ENCODE measurements around the gene GPR180. TPM values are rescaled to one million over a fixed set of nuclear protein-coding genes. Genes with fewer than 3 reads are reported as not detected.

GPR180 gene
- 1 to 10 TPM in 11 of 12 donors, not detected in 1; 3.8 to 9.8 (median 7.1) TPM for polyA plus RNA-seq (ENCODE audit: insufficient read length in 12 of 12)
- long read RNA-seq, donor 1, full-length matches to known transcripts = 2 of 2 reads
- long read RNA-seq, donor 1, partial matches to known transcripts = 0 of 2 reads
- long read RNA-seq, donor 1, other reads (novel, unspliced or antisense) = 0 of 2 reads
- long read RNA-seq, donor 2, full-length matches to known transcripts = 4 of 4 reads
- long read RNA-seq, donor 2, partial matches to known transcripts = 0 of 4 reads
- long read RNA-seq, donor 2, other reads (novel, unspliced or antisense) = 0 of 4 reads
- long read RNA-seq, donor 3, full-length matches to known transcripts = 1 of 1 reads
- long read RNA-seq, donor 3, partial matches to known transcripts = 0 of 1 reads
- long read RNA-seq, donor 3, other reads (novel, unspliced or antisense) = 0 of 1 reads
- long read RNA-seq, donor 4, full-length matches to known transcripts = 2 of 2 reads
- long read RNA-seq, donor 4, partial matches to known transcripts = 0 of 2 reads
- long read RNA-seq, donor 4, other reads (novel, unspliced or antisense) = 0 of 2 reads
- long read RNA-seq, donor 5, full-length matches to known transcripts = 5 of 5 reads
- long read RNA-seq, donor 5, partial matches to known transcripts = 0 of 5 reads
- long read RNA-seq, donor 5, other reads (novel, unspliced or antisense) = 0 of 5 reads
- long read RNA-seq, donor 6, full-length matches to known transcripts = 2 of 2 reads
- long read RNA-seq, donor 6, partial matches to known transcripts = 0 of 2 reads
- long read RNA-seq, donor 6, other reads (novel, unspliced or antisense) = 0 of 2 reads
- long read RNA-seq, donor 7, full-length matches to known transcripts = 3 of 3 reads
- long read RNA-seq, donor 7, partial matches to known transcripts = 0 of 3 reads
- long read RNA-seq, donor 7, other reads (novel, unspliced or antisense) = 0 of 3 reads
- long read RNA-seq, donor 8, full-length matches to known transcripts = 4 of 4 reads
- long read RNA-seq, donor 8, partial matches to known transcripts = 0 of 4 reads
- long read RNA-seq, donor 8, other reads (novel, unspliced or antisense) = 0 of 4 reads
- long read RNA-seq, donor 9, full-length matches to known transcripts = 1 of 1 reads
- long read RNA-seq, donor 9, partial matches to known transcripts = 0 of 1 reads
- long read RNA-seq, donor 9, other reads (novel, unspliced or antisense) = 0 of 1 reads
- long read RNA-seq, donor 10, full-length matches to known transcripts = 1 of 1 reads
- long read RNA-seq, donor 10, partial matches to known transcripts = 0 of 1 reads
- long read RNA-seq, donor 10, other reads (novel, unspliced or antisense) = 0 of 1 reads
- long read RNA-seq, donor 11, full-length matches to known transcripts = 3 of 3 reads
- long read RNA-seq, donor 11, partial matches to known transcripts = 0 of 3 reads
- long read RNA-seq, donor 11, other reads (novel, unspliced or antisense) = 0 of 3 reads

DNA sequence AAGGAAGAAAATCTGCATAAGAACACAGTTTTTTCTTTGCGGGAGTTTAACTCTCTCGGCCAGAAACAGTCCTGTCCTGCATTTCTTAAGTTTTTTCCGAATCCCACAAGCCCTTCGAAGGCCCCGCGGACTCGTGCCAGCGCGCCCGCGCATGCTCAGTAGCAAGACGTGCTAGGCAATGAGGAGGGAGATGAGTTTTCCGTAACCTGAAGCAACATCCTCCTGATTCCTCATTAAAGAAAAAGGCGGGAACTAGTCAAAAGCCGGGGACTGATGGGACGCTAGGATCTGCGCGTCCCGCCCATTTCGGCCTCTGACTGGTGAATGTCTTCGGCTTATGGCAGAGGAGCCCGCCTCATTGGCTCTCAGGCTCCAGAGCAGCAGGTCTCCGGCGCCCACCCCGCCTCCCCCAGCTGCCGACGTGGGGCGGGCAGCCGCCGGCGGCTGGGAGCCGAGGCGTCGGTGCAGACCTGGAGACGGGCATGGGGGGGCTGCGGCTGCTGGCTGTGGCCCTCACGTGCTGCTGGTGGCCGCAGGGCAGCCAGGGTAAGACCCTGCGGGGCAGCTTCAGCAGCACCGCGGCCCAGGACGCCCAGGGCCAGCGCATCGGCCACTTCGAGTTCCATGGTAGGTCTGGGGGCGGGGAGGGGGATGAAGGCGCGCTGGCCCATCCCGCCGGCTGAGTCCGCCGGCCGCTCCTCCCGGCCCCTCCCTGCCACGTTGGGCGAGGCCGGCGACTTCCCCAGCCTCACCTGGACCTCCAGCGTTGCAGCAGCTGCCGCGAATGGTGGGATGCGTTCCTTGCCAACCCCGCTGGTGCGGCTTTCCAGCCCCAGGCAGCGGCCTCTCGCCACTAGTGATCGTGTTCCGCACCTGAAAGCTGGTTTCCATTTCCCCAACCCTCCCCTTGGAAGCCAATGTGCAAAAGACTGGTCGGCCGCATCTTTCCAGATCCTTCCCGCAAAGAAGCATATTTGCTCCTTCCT is at the start of gene GPR180:
Gene GPR180 (plus strand): TSS at position 412 of the 986 bp plus-strand sequence. CDS start 71 bp downstream, at position 483.
- peak; percentile 98 for DNase-seq

DNA sequence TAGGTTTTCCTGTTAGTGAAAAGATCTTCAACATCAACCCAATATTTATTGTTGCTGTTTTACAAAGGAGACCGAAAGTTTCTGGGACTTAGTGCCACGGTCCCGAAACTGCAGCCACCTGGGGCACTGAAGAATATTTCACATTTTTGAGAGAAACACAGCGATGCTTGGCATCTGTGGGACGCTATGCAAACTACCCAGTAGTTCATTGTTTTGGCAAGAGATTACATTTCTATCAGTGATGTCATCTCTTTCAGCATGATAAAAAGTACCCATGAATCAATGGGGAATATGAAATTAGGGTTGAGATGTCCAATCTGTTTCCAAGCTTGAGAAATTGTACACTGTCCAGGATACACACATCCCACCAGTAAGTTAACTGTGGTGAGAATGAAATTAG is 49.6 kb upstream of the GPR180 start:
- DNase-seq = no peak

GRCh38 chr13:94553766-94554165 is 47.9 kb upstream of the GPR180 start:
- no peak for DNase-seq

- no peak for DNase-seq
Observed at GRCh38 chr13:94556041-94556440, 45.6 kb upstream of the GPR180 start.

DNA sequence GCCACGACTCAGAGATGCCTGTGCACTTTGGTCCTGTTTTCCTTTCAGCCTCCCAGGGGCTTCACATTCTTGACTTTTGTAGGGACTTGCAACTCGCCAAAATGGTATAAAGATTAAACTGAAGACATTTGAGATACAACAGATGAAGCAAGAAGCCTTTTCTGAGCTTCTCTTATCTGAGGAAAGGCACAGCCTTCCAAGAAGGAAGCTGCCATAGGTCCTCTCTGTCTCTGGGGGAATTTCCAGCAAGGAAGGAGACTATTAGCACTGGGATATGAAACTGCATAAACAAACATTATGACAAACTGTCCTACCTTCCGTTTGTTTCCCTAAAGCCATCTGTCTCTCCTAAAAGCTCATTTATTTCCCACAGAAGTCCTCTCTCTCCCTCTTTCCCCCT is 45.0 kb upstream of the GPR180 start:
- DNase-seq = no peak

DNA sequence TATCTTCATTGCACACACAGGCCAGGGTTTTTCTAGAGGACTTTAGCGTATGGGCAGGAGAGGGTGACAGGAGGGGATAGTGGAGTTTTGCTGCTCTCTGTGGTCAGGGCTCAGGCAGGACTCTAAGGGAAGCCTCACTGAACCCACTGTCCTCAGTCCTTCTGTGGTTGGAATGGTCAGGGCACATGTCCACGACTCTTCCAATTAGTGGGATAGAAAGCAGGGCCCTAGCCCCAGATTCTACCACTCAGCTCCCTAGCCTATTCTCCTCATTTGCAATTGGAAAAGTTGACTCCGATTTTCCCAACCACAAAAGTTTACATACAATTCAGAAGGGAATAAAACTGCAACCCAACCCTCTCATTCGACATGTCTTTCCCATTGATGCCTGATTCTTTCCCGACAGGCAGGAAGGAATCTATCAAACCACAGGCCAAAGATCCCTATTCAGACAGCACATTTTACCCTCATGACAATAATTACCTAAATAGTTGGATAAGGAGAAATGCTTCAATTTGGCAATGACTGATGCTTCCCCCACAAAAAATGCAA is 43.9 kb upstream of the GPR180 start:
- DNase-seq = no peak

DNA sequence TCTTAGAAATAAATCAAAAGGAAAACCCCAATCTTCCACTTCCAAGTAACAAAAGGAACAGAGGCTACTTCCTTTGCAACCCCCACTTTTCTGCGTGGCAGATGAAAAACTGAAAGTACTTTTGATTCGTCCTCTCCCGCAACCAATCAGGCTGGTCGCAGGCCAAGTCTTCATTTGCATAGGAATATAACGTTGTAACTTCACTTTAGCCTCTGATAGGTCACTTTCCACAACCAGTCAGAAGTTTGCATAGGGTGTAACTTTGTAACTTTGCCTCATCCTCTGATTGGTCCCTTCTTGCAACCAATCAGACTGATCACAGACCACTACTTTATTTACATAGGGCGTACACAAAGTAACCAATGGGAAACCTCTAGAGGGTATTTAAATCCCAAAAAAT is 42.9 kb upstream of the GPR180 start:
- no peak for DNase-seq

DNA sequence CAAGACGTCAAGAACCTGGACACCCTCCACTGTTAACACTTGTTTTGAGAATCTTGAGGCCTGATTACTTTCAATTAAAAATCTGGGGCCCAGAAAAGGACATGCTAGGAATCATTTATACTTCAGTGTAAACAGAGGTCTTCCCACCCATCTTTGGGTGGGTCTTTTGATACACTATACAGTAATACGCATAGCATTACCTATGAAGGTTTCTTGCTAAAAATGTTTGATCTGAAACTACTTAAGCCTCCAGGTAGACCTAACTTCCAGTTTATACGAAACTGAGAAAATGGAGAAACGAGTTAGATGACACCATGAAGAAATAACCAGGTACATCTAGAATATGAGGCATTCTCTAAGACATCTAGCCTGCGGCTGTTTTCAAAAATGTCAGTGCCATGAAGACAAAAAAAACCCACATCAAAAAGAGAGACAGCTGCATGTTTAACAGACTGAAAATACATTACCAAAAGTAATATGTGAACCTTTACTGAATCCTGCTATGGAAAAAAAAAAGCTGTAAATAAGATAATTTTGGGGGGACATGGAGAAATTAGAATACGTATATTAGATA is 42.3 kb upstream of the GPR180 start:
- DNase-seq = no peak

GRCh38 chr13:94560116-94560515 is 41.5 kb upstream of the GPR180 start:
- DNase-seq = no peak

DNA sequence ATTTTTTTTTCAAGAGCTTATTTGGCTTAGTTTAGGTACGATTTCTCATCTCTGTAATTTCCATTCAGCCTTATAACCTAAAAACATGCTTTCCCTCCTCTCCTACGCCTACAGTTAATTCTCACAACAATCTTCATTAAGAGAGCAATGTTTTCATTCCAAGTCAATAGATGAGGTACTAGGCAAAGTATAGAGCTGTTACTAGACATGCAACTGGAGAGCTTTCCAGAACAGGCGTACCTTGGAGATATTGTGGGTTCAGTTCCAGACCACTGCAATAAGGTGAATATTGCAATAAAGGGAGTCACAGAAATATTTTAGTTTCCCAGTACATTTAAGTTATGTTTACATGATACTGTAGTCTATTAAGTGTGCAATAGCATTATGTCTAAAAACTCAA is 40.5 kb upstream of the GPR180 start:
- DNase-seq = no peak

GRCh38 chr13:94567581-94567980 is 34.1 kb upstream of the GPR180 start:
- no peak for DNase-seq

DNA sequence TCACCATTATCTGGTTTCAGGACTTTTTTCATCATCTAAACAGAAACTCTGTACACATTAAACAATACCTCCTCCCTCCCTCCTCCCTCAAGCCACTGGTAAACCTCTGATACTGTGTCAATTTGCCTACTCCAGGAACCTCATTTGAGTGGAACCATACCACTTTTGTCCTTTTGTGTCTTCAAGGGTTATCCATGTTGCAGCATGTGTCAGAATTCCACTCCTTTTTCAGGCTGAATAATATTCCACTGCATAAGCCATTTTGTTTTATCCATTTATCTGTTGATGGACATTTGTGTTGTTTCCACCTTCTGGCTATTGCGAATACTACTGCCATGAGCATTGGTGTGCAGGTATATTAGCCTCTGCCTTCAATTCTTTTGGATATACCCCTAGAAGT is 33.2 kb upstream of the GPR180 start:
- DNase-seq = no peak

GRCh38 chr13:94569615-94570014 is 32.0 kb upstream of the GPR180 start:
- DNase-seq = no peak

- DNase-seq = no peak
Observed at GRCh38 chr13:94579063-94579462, 22.6 kb upstream of the GPR180 start.

- DNase-seq = no peak
Observed at GRCh38 chr13:94583926-94584325, 17.7 kb upstream of the GPR180 start.

GRCh38 chr13:94585543-94586101 is 16.0 kb upstream of the GPR180 start:
- DNase-seq = no peak

GRCh38 chr13:94586371-94586770 is 15.3 kb upstream of the GPR180 start:
- DNase-seq = no peak

- peak; percentile 9 for DNase-seq
Observed at GRCh38 chr13:94588541-94588940, 13.1 kb upstream of the GPR180 start.

GRCh38 chr13:94590744-94591143 is 10.9 kb upstream of the GPR180 start:
- no peak for DNase-seq

Data from muscle of arm (tissue), 14 donors.